Measurements from ENCODE around the gene KREMEN1.
A peak's percentile ranks its signal among the peaks of the same experiment; 100 is the strongest.

KREMEN1 gene

DNA sequence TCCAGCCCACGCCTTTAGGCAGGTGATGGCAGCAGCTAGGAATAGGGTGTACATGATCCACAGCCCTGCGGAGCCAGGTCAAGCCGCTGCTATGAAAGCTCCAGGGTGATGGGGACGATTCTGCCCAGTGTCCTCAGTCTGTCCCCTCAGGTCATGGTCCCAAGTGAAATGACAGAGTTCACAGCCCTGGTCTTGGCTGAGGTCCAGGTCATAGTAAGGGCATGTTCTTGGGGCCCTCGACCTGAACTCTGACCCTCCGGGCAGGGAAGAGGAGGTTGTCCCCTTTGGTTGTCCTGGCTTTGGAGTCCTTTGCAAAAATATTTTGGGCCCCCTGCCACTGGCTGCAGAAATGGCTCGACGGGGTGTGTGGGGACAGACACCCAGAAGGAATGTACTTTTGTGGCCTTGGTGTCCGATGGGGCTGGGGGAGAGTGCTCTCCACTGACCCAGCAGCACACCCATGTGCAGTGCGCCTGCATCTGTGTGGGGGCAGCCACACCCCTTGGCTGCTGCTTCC is 18.5 kb upstream of the KREMEN1 start:
- Mint-ChIP-seq H3K9me3 (no peaks in the 10 kb centered on the region), H3K27ac (peak overlapping the region in 1 of 3 experiments; percentile 32), H3K36me3 (ENCODE audit: low read depth) (peaks cover 18% of the 10 kb centered on the region), H3K4me1 (peaks cover 36% of the 10 kb centered on the region), H3K4me3 (no peak overlapping the region), H3K27me3 (ENCODE audit: low read depth) (no peaks in the 10 kb centered on the region)
- TF ChIP-seq, protein P1, sequence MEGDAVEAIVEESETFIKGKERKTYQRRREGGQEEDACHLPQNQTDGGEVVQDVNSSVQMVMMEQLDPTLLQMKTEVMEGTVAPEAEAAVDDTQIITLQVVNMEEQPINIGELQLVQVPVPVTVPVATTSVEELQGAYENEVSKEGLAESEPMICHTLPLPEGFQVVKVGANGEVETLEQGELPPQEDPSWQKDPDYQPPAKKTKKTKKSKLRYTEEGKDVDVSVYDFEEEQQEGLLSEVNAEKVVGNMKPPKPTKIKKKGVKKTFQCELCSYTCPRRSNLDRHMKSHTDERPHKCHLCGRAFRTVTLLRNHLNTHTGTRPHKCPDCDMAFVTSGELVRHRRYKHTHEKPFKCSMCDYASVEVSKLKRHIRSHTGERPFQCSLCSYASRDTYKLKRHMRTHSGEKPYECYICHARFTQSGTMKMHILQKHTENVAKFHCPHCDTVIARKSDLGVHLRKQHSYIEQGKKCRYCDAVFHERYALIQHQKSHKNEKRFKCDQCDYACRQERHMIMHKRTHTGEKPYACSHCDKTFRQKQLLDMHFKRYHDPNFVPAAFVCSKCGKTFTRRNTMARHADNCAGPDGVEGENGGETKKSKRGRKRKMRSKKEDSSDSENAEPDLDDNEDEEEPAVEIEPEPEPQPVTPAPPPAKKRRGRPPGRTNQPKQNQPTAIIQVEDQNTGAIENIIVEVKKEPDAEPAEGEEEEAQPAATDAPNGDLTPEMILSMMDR (IDR thresholded peaks at IDR 0.05; ENCODE audit: unreplicated experiment in 3 of 3) = no peak

DNA sequence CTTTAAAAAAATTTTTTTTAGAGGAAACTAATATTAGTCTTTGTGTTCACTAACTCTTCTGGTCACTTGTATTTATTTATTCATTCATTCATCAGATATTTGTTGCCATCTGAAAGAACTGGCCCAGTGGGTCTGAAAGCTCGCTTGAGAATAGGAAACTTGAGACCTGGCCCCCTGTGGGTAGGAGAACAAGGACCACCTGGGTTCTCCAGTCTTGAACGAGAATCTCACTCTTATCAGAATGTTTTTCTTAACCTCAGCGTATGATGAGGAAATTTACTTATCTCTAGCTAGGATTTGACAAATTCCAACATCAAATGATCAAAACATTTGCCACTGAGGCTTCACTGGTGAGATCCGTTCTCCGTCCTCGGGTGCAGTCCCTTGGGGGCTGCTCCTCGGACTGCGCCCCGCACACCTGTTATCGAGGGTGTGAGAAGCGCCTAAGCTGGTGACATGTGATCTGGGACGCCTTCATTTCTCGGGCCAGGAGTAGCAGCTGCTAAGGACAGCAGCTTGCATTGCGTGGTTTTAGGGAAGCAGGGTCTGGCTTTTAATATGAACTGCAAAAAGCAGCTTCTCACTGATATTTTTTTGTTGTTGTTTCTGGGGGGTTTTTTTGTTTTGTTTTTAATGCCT is 17.5 kb upstream of the KREMEN1 start:
- H3K9me3 Mint-ChIP-seq = no peaks in the 10 kb centered on the region
- peaks cover 44% of the 10 kb centered on the region for H3K4me1 Mint-ChIP-seq
- H3K4me3 Mint-ChIP-seq = peak overlapping the region in 1 of 3 experiments; percentile 4
- no peaks in the 10 kb centered on the region for H3K27me3 Mint-ChIP-seq (ENCODE audit: low read depth)
- H3K36me3 Mint-ChIP-seq (ENCODE audit: low read depth) = peaks cover 18% of the 10 kb centered on the region
- TF ChIP-seq, protein P1 (IDR thresholded peaks at IDR 0.05; ENCODE audit: unreplicated experiment in 3 of 3) = no peak
- H3K27ac Mint-ChIP-seq = peak overlapping the region; percentile 32 to 80 (median 73)

DNA sequence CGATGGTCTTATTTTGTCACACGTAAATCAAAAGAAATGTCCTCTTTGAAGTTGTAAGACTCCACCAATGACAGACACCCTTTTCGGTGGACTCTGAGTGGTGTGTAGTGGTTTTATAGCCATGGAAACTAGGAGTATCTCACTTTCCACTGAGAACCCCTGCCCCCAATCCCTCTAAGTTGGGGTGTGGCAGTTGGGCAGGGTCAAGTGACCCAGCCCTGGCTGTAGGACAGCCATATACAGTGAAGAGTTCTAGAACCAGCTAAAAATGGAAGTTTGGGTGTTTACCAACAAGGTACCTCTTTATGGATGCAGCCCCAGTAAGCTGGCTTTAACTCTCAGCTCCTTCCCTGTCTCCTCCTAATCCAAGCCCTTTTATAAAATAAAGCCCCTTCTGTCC is 16.4 kb upstream of the KREMEN1 start:
- TF ChIP-seq, protein P1 (IDR thresholded peaks at IDR 0.05; ENCODE audit: unreplicated experiment in 3 of 3) = no peak
- peaks cover 56% of the 10 kb centered on the region for H3K4me1 Mint-ChIP-seq
- H3K27me3 Mint-ChIP-seq (ENCODE audit: low read depth) = no peaks in the 10 kb centered on the region

DNA sequence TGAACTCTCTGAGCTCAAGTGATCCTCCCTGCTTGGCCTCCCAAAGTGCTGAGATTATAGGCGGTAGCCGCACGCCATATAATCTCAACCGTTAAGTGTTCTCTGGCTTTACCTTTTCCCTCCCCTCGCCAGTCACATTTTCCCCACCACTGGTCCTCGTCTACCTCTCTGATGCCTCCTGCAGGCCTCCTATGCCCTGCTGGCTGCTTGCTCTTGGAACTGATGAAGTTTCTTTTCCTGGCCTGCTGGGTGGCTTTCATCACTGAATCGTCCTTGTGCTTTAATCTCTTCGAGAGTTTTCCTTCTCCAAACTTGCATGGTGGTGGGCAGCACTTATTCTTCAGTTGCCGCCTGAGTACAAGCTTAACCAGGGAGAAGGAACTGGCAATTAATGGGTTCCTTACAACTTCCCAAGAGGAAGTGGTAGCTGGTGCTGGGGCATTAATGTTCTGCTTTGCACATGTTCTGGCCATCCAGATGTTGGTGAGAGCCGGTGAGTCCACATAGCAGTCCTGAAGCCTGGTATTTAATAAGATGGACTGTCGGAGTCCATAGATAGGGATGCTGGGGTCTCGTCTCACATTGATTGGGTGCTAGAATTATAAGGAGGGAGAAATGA is 12.5 kb upstream of the KREMEN1 start:
- H3K4me3 Mint-ChIP-seq = no peak overlapping the region
- H3K27me3 Mint-ChIP-seq (ENCODE audit: low read depth) = peaks cover 4% of the 10 kb centered on the region
- TF ChIP-seq, protein P1 (IDR thresholded peaks at IDR 0.05; ENCODE audit: unreplicated experiment in 3 of 3) = no peak
- H3K9me3 Mint-ChIP-seq = no peaks in the 10 kb centered on the region
- H3K27ac Mint-ChIP-seq = no peak overlapping the region
- H3K4me1 Mint-ChIP-seq = peaks cover 60% of the 10 kb centered on the region
- H3K36me3 Mint-ChIP-seq (ENCODE audit: low read depth) = peaks cover 4% of the 10 kb centered on the region

More for the DNA sequence above, 16.4 kb upstream of the KREMEN1 start:
- H3K36me3 Mint-ChIP-seq (ENCODE audit: low read depth) = peaks cover 18% of the 10 kb centered on the region
- H3K9me3 Mint-ChIP-seq = no peaks in the 10 kb centered on the region
- no peak overlapping the region for H3K27ac Mint-ChIP-seq
- H3K4me3 Mint-ChIP-seq = no peak overlapping the region

DNA sequence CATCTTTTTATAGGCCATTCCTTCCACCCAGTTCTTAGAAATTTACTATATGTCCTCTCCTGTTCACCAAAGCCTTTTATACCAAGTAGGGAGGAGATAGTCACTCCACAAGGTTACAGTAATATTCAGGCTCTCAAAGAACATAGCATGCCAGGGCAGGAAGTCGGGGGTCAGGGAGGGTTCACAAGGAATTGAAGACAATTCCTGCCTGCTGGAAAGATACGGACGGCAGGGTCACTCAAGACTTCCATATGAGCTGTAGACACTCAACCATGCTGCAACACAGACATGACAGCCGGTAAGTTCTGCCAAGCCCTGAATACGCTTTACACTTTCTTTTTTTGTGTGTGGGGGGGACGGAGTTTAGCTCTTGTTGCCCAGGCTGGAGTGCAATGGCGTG is 11.9 kb upstream of the KREMEN1 start:
- TF ChIP-seq, protein P1 (IDR thresholded peaks at IDR 0.05; ENCODE audit: unreplicated experiment in 3 of 3) = no peak
- H3K36me3 Mint-ChIP-seq (ENCODE audit: low read depth) = no peaks in the 10 kb centered on the region
- H3K27me3 Mint-ChIP-seq (ENCODE audit: low read depth) = peaks cover 5% of the 10 kb centered on the region
- no peak overlapping the region for H3K27ac Mint-ChIP-seq
- no peaks in the 10 kb centered on the region for H3K9me3 Mint-ChIP-seq
- no peak overlapping the region for H3K4me3 Mint-ChIP-seq
- H3K4me1 Mint-ChIP-seq = peaks cover 60% of the 10 kb centered on the region

Data from nephron (organoid).